Measurements from ENCODE around the gene NPPA.
"Not testable (repeated sequence)": the region's sequence is repeated elsewhere in the genome, so short reads cannot be mapped to it uniquely, and the experiment has no call there.

The NPPA gene

GRCh38 chr1:11807133-11807532, 40.5 kb downstream of the NPPA start:
- no peak for DNase-seq (ENCODE audit: low read depth in 2 of 2)

- DNase-seq (ENCODE audit: low read depth in 2 of 2), result no peak
Observed at GRCh38 chr1:11806307-11806936, 41.2 kb downstream of the NPPA start.

GRCh38 chr1:11805422-11806306, 41.9 kb downstream of the NPPA start, which contains the start of the genes CLCN6 and MTHFR:
Gene CLCN6 (plus strand): TSS chr1:11806191. CDS start chr1:11806263, 72 bp downstream.
Gene MTHFR (minus strand): TSS chr1:11805964. CDS start chr1:11803116, 2,848 bp downstream.
- peak; percentile 99 for DNase-seq (ENCODE audit: low read depth in 2 of 2)

GRCh38 chr1:11804666-11805421, 42.7 kb downstream of the NPPA start:
- DNase-seq (ENCODE audit: low read depth in 2 of 2), result no peak

GRCh38 chr1:11803924-11804665, 43.5 kb downstream of the NPPA start:
- DNase-seq (ENCODE audit: low read depth in 2 of 2), result not testable (repeated sequence)

- DNase-seq (ENCODE audit: low read depth in 2 of 2), result peak; percentile 68
Observed at GRCh38 chr1:11802973-11803885, 44.4 kb downstream of the NPPA start.

GRCh38 chr1:11802616-11802972, 45.0 kb downstream of the NPPA start:
- DNase-seq (ENCODE audit: low read depth in 2 of 2), result no peak

- no peak for DNase-seq (ENCODE audit: low read depth in 2 of 2)
Observed at GRCh38 chr1:11800756-11801433, 46.7 kb downstream of the NPPA start.

- DNase-seq (ENCODE audit: low read depth in 2 of 2), result no peak
Observed at GRCh38 chr1:11800391-11800755, 47.2 kb downstream of the NPPA start.

- no peak for DNase-seq (ENCODE audit: low read depth in 2 of 2)
Observed at GRCh38 chr1:11799896-11800295, 47.7 kb downstream of the NPPA start.

- no peak for DNase-seq (ENCODE audit: low read depth in 2 of 2)
Observed at GRCh38 chr1:11799099-11799498, 48.5 kb downstream of the NPPA start.

GRCh38 chr1:11797525-11798216, 49.9 kb downstream of the NPPA start:
- DNase-seq (ENCODE audit: low read depth in 2 of 2), result no peak

- no peak for DNase-seq (ENCODE audit: low read depth in 2 of 2)
Observed at GRCh38 chr1:11796036-11796828, 51.4 kb downstream of the NPPA start.

All from stimulated activated CD8-positive, alpha-beta memory T cell treated with anti-CD3 and anti-CD28 coated beads, Interleukin-15, amount 100 ng/mL, for 48 hours (primary cell).